ENCODE results near the gene SYNPR.

DNA sequence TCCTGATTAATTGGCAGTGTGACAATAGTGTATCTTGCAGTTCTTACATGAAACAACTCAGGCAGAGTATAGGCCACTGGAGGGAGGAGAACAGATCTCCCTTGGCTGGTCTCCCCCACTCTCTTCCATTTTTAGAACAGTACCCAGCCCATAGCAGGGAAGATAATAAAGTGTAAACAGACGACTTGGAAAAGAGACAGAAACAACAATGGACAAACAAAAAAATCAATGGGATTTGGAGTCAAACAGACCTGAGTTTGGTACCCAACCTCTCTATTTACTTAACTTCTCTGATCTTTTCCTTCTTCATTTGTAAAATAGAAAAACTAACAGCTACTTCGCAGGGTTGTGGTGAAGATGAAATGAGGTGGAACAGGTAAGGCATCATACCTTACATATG, 315.7 kb downstream of the SYNPR start:
- TF ChIP-seq GATA2 (IDR thresholded peaks at IDR 0.05; ENCODE audit: low read depth, low read length), result no peak
- TF ChIP-seq GATA3 (IDR thresholded peaks at IDR 0.05; ENCODE audit: low read depth, low read length), result no peak

All from SH-SY5Y (cell line).